GM19238 (cell line): ENCODE results near the gene MGAT4C.
"Not testable (repeated sequence)": the region's sequence is repeated elsewhere in the genome, so short reads cannot be mapped to it uniquely, and the experiment has no call there.

Source experiments
- DNase-seq: peaks from one replicate; pipeline ENCODE4 v3.0.0; 2011; ENCODE audit warnings: low spot score; ENCODE audit not compliant: insufficient read length

The MGAT4C gene

DNA sequence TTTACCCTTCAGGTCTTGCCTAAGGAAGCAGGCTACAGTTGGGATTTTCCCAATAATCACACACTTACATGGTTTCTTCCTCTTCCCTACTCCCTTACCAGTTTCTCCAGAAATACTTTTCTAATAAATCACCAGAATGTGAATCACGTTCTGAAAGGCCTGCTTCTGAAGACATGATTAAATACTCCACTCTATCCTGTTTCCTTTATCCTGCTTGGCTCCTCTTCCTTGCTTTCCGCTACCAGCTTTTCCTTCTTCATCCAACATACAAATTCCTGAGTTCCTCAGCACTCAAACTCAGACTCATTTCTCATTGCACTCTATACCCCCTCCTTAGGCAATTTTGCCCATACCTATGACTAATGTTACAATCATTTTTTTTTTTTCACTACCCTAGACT is 118.3 kb downstream of the MGAT4C start:
- DNase-seq, result no peak

DNA sequence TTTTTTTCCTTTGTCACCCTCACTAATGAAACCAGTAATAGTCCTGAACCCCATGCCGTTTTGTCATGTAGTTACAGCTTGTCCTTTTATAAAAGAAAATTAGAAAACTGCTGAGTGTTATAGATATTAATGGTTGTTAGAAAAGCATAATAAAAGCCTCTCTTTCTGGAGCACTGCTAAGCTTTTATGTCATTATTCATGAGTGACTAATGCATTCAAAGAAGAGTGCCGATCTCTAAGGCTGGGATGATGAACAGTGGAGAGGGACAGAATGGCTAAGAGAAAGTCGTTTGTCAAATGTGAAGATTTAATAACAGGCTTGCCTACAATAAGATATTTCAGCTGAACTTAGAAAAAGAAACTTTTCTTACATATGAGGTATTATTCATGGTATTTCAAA is 121.6 kb downstream of the MGAT4C start:
- no peak for DNase-seq

DNA sequence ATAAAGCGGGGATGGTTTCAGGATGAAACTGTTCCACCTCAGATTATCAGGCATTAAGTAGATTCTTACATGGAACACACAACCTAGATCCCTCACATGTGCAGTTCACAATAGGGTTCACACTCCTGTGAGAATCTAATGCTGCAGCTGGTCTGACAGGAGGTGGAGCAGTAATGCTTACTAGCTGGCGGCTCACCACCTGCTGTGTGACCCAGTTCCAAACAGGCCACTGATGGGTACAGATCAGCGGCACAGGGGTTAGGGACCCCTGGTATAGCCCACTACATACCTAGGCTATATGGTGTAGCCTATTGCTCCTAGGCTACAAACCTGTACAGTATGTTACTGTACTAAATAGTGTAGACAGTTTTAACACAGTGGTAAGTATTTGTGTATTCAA is 129.3 kb downstream of the MGAT4C start:
- DNase-seq, result not testable (repeated sequence)

DNA sequence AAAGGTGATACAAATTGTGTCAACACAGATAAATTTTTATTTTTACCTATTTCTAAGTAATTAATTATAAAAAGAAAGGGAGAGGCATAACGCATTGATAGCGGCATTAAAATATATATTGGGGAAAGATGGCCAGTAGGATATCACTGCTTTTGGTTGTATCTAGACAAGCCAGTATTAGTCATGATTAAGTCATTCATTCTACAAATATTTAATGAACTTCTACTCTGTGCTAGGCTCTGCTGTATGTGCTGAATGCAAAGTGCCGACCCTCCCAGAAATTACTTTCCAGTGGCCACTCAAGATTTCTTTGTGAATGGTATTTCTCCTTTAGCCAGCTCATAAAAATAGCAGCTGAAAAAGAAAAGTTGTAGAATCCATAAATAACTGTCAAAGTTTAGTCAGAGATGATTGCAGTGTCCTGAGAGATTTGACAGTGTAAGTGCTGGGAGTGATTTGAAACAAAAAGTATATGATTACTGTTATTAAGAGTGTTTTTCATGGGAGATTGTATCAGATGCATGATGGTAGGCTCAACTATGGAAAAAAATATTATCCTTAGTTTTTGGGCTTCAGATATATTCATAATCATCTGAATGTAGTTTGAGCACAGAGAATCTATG is 133.2 kb downstream of the MGAT4C start:
- no peak for DNase-seq

DNA sequence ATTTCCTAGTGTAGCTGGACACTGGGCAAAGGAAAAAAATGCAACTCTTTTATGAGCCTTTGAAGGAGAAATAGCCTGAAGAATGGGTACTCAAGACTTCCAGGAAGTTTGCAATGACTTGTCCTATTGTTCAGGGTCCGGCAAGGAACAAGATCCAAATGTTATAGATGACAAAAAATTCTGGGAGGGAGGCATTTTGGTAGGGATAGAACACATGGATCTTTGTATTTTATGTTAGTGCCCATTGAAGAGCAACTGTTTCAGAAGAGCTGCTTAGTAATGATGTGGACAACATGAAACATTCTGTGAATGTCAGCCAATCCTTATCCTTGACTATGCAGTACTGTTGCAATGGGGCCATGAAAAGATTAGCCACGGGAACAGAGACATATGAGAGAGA is 138.0 kb downstream of the MGAT4C start:
- no peak for DNase-seq

DNA sequence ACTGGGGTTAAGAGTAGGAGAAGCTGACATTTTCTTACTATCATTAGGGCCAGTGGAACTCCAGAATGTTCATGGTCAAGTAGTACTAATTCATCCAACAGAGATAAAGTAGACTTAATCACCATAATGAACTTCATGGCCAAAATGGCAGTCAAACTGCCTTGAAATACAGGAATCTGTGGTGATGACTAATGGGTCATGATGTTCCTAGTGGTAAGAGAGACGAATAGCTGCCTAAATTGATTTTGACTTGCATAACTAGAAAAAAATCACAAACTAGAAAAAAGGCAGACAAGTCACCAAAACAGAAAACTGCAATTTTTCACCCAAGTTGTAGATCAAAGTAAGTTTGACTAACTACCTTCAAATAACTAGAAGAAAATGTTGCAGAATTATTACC is 138.5 kb downstream of the MGAT4C start:
- no peak for DNase-seq

DNA sequence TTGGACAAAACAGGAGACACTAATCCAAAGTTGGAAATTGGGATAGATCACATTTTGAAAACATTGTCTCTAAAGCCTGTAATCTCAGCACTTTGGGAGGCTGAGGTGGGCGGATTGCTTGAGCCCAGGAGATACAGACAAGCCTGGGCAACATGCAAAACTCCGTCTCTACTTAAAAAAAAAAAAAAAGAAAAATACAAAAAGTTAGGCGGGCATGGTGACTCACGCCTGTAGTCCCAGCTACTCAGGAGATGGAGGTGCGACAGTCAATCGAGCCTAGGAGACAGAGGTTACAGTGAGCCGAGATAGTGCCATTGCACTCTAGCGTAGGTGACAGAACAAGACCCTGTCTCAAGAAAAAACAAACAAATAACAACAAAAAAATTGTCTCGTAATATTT is 152.1 kb downstream of the MGAT4C start:
- DNase-seq, result no peak

DNA sequence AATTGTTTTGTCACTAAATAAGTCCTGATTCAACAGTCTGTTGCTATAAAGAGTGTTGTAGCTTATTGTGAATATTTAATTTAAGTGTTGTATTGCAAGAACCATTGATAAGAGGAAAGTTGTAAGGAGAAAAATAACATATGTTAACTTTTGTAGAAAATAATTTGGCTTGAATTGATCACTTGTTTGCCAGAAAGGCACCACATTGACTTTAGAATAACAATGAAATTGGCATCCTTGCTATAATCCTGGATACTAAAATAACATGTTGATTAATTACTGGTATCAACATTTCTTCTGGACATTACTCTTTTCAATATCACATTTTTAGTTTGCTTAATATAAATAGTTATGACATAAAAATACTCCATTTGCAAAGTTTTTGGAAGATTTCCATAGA is 159.0 kb downstream of the MGAT4C start:
- DNase-seq, result no peak

DNA sequence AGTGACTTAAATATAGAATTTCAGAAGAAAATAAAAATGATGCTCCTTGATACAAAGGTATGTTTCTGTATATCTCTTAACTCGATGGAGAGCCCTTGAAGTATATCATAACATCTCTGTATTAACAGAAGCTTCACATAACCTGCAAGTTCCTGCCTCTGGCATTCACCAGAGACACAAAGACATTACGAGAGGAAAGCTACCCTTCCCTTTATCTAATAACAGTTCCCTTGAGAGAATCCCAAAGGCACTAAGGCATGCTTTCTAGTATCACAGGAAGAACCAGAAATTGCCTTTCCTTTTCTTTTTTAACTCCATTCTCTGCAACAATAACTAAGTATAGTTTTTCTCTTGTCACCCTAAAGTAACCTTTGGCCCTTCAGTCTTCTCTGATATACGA is 164.5 kb downstream of the MGAT4C start:
- DNase-seq, result no peak

DNA sequence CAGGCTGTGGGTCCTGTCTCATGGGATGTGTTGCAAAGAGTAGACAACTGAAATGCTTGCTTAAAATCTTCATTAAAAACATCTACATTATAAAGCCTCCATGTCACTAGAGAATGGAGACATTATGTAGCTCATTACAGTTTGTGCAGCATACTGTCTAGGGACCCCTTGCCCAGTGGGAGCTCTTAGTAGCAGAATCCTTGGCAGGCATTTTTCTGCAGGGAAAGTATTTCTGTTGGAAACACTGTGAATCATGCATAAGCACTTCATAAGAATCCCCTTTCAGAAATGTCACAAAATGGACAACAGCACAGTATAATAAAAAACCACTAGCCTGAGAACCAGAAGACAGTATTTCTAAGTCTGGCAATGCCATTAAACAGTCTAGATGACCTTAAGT is 174.3 kb downstream of the MGAT4C start:
- DNase-seq, result no peak

DNA sequence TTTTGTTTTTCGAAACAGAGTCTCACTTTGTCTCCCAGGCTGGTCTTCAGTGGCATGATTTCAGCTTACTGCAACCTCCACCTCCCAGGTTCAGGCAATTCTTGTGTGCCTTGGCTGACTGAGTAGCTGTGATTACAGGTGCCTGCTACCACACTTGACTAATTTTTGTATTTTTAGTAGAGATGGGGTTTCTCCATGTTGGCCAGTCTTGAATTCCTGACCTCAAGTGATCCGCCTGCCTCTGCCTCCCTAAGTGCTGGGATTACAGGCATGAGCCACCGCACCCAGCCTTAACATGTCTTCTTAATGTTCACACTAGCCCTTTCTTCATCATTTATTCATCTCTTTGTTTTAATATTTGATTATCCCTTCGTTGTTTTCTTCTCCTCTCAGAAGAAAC is 197.1 kb downstream of the MGAT4C start:
- DNase-seq, result not testable (repeated sequence)

DNA sequence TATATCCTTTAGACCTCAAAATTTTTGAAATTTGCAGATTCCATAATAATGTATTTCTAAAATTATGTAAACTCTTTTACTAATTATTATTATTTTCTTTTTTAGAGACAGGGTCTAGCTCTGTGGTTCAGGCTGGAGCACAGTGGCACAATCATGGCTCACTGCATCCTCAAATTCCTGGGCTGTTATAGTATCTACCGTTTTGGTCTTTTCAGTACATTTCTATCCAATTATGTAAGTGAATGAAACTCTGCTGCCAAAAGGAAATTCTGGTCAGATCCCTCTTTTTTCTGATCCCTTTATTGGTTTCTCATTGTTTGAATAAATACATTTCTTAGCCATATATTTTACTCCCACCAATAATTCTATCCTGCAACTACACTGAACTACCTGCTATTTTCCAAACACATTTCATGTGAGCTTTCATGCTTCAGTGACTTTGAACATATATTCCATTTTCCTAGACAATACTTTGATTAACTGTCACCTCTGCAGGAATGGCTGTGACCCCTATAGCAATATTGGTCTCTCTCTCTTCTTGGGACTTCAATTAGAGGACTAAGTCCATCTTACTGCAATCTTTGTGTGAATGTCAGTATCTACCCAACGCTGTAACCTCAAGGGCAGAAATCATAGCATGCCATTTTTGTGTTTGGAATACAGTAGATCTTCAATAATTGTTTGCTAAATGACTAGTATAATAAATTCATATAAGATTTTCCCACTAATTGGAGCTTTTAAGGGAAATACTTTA is 198.9 kb downstream of the MGAT4C start:
- DNase-seq, result no peak

DNA sequence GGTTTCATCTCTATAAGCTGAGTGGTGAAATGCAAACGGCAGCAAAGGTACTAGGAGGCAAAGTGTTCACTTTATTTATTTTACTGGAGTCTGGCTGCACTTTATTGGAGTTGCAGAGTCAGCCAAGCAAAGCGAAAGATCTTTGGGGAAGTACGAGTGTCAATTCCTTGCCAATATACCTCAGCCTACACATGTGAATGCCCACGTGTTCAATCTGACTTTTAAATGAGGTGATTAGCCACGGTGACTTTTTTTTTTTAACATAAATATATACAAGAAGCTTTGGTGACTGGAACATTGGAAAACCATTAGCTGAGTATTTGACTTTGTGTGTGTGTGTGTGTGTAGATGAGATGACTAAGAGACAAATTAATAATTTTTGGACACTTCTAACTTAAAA is 203.3 kb downstream of the MGAT4C start:
- no peak for DNase-seq

DNA sequence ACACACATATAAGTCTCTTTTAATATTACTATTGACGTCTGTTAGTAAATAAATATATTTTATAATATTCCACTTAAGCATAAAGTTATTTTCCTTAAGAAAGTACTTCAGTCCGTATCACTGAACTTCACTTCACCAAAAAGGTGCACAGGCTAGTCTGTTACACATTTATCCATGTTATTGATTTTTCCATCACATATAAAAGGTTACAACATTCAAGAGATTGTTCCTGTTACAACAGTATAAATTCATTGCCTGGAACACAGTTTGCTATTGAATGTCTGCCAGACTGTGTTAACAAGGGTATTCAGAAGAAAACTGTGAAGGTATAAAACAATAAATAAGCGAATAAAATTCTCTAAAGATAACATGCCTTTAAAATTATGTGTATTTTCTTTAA is 206.2 kb downstream of the MGAT4C start:
- no peak for DNase-seq

DNA sequence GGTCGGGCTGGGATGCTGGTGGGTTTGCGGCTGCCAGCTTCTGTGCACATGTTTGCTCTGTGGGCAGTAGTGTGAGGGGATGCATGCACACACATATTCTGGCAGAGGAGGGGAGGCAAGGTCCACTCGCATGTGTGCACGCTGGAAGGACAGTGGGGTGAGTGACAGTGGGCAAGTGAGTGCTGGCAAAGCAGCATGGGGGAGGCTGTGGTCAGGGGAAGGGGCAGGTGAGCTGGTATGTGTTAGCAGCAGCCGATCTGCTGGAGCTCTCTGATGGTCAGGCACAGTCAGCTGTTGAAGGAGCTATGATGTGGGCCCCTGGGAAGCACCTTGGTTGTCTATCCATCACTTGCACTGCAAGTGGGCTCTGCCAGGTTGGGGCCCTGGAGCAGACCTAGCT is 211.8 kb downstream of the MGAT4C start:
- DNase-seq, result no peak

DNA sequence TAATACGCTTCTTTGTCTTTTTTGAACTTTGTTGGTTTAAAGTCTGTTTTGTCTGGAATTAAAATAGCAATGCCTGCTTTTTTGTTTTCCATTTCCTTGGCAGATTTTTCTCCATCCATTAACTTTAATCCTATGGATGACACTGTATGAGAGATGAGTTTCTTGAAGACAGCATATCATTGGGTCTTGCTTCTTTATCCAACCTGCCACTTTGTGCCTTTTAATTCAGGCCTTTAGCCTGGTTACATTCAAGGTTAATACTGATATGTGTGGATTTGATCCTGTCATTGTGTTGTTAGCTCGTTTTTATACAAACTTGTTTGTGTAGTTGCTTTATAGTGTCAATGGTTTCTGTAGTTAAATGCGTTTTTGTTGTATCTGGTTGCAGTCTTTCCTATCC is 214.1 kb downstream of the MGAT4C start:
- no peak for DNase-seq

DNA sequence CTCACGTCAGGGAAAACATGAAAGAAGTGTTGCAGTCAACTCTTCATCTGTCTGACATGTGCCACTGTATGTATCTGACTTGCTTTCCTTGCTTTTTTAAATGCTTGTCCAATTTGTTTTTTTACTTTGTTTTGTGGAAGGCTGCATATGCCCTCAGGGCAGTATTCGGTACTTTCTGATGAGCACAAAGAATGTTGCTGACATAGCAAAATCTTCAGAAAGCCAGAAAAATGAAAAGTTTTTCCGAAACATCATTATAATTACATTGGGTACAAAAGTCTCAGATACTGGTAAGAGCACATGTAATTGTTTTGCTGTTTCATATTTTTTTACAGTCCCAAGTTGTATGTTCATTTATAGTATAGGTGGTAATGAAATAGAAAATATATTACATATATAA is 237.8 kb downstream of the MGAT4C start:
- DNase-seq, result no peak

DNA sequence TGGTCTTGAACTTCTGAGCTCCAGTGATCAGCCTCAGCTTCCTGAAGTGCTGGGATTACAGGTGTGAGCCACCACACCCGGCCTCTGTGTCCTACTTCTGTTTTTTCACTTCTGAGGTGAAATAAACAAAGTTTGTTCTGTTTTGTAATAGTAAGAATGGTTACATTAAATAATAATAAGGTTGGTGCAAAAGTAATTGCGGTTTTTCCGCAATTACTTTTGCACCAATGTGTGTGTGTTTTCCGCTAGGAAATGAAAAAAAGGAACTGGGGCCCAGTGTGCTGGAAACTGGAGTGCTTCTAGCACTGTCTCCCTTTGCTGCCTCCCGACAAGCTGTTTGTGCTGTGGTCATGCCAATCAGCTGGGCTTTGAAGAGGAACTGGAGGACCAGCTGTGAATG is 241.2 kb downstream of the MGAT4C start:
- DNase-seq, result no peak

DNA sequence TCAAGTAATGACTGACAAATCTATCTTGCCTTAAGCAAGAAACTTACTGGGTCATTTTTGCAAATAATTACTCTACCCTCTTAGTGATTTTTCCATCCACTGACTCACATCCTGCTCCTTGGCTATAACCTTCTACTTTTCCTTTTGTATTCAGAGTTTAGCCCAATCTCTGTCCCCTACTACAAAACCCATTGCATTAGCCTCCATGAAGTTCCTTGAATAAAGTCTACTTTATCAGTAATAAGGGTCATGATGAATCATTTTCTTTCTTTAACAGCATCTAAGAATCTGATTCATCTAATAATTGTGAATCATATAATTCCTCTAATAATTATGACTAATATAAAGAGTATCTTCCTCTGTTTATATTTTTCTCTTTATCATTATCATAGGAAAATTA is 249.5 kb downstream of the MGAT4C start:
- no peak for DNase-seq

DNA sequence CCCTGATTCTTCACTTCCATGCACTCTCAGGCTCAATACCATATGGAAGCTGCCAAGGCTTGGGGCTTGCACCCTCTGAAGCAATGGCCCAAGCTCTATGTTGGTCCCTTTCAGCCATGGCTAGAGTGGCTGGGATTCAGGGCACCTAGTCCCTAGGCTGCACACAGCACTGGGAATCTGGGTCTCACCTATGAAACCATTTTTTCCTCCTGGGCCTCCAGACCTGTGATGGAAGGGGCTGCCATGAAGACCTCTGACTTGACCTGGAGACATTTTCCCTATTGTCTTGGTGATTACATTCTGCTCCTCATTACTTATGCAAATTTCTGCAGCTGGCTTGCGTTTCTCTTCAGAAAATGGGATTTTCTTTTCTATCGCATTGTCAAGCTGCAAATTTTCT is 258.1 kb downstream of the MGAT4C start:
- DNase-seq, result no peak

DNA sequence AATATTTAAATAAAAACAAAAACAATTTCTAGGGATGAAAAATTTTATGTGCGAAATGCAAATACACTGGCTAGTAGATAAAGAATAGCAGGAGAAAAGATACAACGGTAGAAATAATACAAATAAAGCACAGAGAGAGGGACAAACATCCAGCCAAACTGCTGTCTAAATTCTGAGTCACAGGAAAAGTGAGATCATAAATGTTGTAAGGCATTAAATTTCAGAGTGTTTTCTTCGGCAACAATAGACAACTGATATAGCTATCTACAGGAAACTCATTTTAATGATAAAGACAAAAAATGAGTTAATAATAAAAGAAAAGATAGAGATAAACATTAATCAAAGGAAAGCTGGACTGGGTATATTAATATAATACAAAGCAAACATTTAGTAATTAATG is 259.9 kb downstream of the MGAT4C start:
- DNase-seq, result no peak

DNA sequence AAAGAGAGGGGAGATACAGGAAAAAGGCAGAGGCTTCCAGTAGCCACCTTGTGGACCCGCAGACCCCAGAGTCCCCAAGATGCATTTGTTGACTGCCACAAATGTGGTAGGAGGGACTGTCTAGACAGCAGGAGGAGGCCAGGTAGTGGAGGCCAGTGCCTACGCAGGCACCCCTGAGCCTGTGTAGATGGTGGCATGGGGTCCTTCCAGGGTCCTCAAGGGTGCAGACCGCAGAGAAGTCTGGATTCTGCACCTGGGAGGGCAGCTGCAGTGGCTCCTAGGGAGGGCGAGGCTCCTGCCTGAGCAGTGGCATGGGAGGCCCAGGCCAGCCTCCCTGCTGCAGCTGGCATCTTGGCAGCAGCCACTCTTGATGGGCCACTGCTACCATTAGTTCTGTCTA is 262.4 kb downstream of the MGAT4C start:
- no peak for DNase-seq

DNA sequence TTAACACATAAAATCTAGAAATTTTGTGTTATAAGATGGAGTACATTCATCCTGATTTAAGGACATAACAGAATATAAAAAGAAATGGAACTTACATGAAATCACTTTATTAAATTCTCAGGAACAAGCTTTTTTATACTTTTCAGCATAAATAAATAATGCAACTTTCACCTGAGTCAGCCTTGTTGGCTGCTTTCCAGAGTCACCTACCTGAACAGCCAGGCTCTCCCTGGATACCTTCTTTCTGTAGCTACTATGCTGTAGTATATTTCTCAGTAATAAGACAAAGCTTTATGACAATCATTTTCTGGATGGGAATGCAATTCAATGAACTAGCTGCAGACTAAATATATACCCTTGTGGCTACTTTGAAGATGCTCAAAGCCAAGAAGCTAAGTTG is 270.2 kb downstream of the MGAT4C start:
- no peak for DNase-seq
